HFFc6 (cell line): Measurements from ENCODE around the gene GNL3L. TPM values are rescaled to one million over a fixed set of nuclear protein-coding genes. Genes with fewer than 3 reads are reported as not detected.
"Not testable (repeated sequence)": the region's sequence is repeated elsewhere in the genome, so short reads cannot be mapped to it uniquely, and the experiment has no call there.

Experiments used
- DNase-seq: peaks from one replicate; pipeline ENCODE4 v3.0.0-alpha.2; 2018
- H3K27ac Mint-ChIP-seq: 2 replicates; pipeline ENCODE4 v1.8.0; 2020; ENCODE audit warnings: mild to moderate bottlenecking, mixed read lengths
- H3K27me3 Mint-ChIP-seq: 2 replicates; pipeline ENCODE4 v1.8.0; 2021; ENCODE audit warnings: mild to moderate bottlenecking, moderate library complexity, mixed read lengths; ENCODE audit not compliant: insufficient read depth
- H3K36me3 Mint-ChIP-seq: 2 replicates; pipeline ENCODE4 v1.8.0; 2021; ENCODE audit warnings: low read depth, mixed read lengths
- H3K4me1 Mint-ChIP-seq: 2 replicates; pipeline ENCODE4 v1.8.0; 2020; ENCODE audit warnings: low read depth, mixed read lengths
- H3K4me3 Mint-ChIP-seq: 2 replicates; pipeline ENCODE4 v1.8.0; 2020; ENCODE audit warnings: mild to moderate bottlenecking, moderate library complexity, mixed read lengths
- H3K9me3 Mint-ChIP-seq: 2 replicates; pipeline ENCODE4 v1.8.0; 2020; ENCODE audit warnings: mild to moderate bottlenecking, mixed read lengths
- total RNA-seq, 6 experiments: library from RNA; stranded (reverse); fragmentation: NEBNext Ultra II Directional; extraction: Animal tissue kit (Norgen Biotek cat#: 25700); gene quantifications; 2 replicates in 1 of 6; 3 replicates in 5 of 6; pipeline ENCODE4 v1.2.3, GENCODE V29; 2021
- TF ChIP-seq, protein P1 (sequence below): fragments of 200-600 bp; sonication (generic); IDR thresholded peaks from 2 replicates; pipeline ENCODE4 v1.5.0; 2021; ENCODE audit warnings: antibody characterized with exemption, mild to moderate bottlenecking

The GNL3L gene
- total RNA-seq, 6 experiments from 2014 or later = 42.4 to 49.2 (median 44.4) TPM

GRCh38 chrX:54564936-54565335 is 34.9 kb downstream of the GNL3L start:
- Mint-ChIP-seq H3K4me1 (no peaks in the 10 kb centered on the region), H3K9me3 (no peaks in the 10 kb centered on the region), H3K36me3 (peaks cover 14% of the 10 kb centered on the region), H3K4me3 (no peak overlapping the region), H3K27me3 (no peaks in the 10 kb centered on the region; the same call in none of the 2 replicates), H3K27ac (no peak overlapping the region)
- DNase-seq = no peak
- TF ChIP-seq, protein P1, sequence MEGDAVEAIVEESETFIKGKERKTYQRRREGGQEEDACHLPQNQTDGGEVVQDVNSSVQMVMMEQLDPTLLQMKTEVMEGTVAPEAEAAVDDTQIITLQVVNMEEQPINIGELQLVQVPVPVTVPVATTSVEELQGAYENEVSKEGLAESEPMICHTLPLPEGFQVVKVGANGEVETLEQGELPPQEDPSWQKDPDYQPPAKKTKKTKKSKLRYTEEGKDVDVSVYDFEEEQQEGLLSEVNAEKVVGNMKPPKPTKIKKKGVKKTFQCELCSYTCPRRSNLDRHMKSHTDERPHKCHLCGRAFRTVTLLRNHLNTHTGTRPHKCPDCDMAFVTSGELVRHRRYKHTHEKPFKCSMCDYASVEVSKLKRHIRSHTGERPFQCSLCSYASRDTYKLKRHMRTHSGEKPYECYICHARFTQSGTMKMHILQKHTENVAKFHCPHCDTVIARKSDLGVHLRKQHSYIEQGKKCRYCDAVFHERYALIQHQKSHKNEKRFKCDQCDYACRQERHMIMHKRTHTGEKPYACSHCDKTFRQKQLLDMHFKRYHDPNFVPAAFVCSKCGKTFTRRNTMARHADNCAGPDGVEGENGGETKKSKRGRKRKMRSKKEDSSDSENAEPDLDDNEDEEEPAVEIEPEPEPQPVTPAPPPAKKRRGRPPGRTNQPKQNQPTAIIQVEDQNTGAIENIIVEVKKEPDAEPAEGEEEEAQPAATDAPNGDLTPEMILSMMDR = no peak

DNA sequence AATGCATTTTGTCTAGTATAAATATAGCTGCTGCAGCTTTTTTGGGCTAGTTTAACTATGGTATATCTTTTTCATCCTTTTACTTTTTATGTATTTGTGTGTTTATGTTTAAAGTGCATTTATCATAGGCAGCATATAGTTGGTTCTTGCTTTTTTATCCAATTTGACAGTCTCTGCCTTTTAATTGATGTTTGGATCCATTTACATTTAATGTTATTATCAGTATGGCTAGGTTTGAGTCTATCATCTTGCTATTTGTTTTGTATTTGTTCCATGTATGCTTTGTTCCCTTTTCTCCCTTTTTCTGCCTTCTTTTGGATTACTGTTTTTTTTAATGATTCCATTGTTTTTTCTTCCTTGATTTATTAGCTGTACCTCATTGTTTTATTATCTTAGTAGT is 40.3 kb downstream of the GNL3L start:
- peaks cover 25% of the 10 kb centered on the region for H3K36me3 Mint-ChIP-seq
- H3K4me3 Mint-ChIP-seq = no peak overlapping the region
- TF ChIP-seq, protein P1 = no peak
- no peak for DNase-seq
- no peaks in the 10 kb centered on the region for H3K4me1 Mint-ChIP-seq
- H3K27me3 Mint-ChIP-seq = no peaks in the 10 kb centered on the region
- no peaks in the 10 kb centered on the region for H3K9me3 Mint-ChIP-seq
- H3K27ac Mint-ChIP-seq = no peak overlapping the region

DNA sequence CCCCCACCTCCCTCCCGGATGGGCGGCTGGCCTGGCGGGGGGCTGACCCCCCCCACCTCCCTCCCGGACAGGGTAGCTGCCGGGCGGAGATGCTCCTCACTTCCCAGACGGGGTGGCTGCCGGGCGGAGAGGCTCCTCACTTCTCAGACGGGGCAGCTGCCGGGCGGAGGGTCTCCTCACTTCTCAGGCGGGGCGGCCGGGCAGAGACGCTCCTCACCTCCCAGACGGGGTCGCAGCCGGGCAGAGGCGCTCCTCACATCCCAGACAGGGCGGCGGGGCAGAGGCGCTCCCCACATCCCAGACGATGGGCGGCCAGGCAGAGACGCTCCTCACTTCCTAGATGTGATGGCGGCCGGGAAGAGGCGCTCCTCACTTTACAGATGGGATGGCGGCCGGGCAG is 42.6 kb downstream of the GNL3L start:
- H3K27me3 Mint-ChIP-seq, DNase-seq, H3K4me1 Mint-ChIP-seq, H3K9me3 Mint-ChIP-seq, H3K27ac Mint-ChIP-seq, H3K4me3 Mint-ChIP-seq: not testable (repeated sequence)
- H3K36me3 Mint-ChIP-seq = peaks cover 25% of the 10 kb centered on the region

DNA sequence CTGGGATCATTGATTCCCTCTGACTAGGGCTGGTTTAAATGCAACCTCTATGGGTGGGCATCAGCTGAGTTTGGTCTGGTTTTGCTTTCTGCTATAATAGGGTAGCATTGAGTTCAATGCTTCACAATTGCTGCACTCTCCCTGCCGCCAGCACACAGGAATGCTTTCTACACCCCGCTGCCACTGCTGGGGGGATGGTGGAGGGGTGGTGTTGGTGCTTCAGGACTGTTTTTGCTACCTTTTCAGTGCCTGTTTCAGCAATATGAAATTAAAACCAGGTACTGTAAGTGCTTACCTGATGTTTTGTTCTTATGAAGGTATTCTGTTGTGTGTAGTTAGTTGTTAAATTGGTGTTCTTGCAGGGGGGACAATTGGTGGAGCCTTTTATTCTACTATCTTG is 67.7 kb downstream of the GNL3L start:
- Mint-ChIP-seq H3K36me3 (peaks cover 6% of the 10 kb centered on the region; the same call in 1 of the 2 replicates), H3K9me3 (no peaks in the 10 kb centered on the region), H3K27me3 (no peaks in the 10 kb centered on the region), H3K4me1 (no peaks in the 10 kb centered on the region), H3K27ac (no peak overlapping the region), H3K4me3 (no peak overlapping the region)
- TF ChIP-seq, protein P1 = no peak
- no peak for DNase-seq

GRCh38 chrX:54602563-54602962 is 72.5 kb downstream of the GNL3L start:
- Mint-ChIP-seq H3K9me3 (no peaks in the 10 kb centered on the region), H3K27me3 (no peaks in the 10 kb centered on the region; the same call in 1 of the 2 replicates), H3K36me3 (no peaks in the 10 kb centered on the region), H3K4me1 (peaks cover 10% of the 10 kb centered on the region), H3K4me3 (no peak overlapping the region), H3K27ac (no peak overlapping the region)
- no peak for DNase-seq
- TF ChIP-seq, protein P1 = no peak

Other genes with a start within 250 kb of the GNL3L start
- gene WNK3, start 172.2 kb upstream of the GNL3L start, total RNA-seq = not detected
- 10 to 100 TPM; 31.0 to 35.0 (median 33.3) TPM for gene TSR2, start 89.8 kb upstream of the GNL3L start, total RNA-seq
- gene FGD1, start 34.0 kb upstream of the GNL3L start, total RNA-seq = 10 to 100 TPM; 16.2 to 19.8 (median 17.9) TPM